HEK293T (cell line): ENCODE data around the gene AFAP1L2.

Experiments
- ARNT ChIP-seq: fragments of 450-650 bp; IDR thresholded peaks from 2 replicates; pipeline ENCODE4 v1.6.1; 2017; ENCODE audit warnings: mild to moderate bottlenecking
- BHLHE40 ChIP-seq: fragments of 450-650 bp; IDR thresholded peaks from 2 replicates; pipeline ENCODE4 v1.6.1; 2016; ENCODE audit warnings: mild to moderate bottlenecking, moderate library complexity, borderline replicate concordance
- ELF4 ChIP-seq: fragments of 450-650 bp; IDR thresholded peaks from 2 replicates; pipeline ENCODE4 v1.6.1; 2017; ENCODE audit warnings: antibody characterized with exemption
- FOXA1 ChIP-seq: fragments of 450-650 bp; IDR thresholded peaks from 2 replicates; pipeline ENCODE4 v1.6.1; 2016; ENCODE audit warnings: mild to moderate bottlenecking
- FOXK2 ChIP-seq: fragments of 450-650 bp; IDR thresholded peaks from 2 replicates; pipeline ENCODE4 v1.6.1; 2016; ENCODE audit warnings: mild to moderate bottlenecking
- FOXM1 ChIP-seq: fragments of 450-650 bp; IDR thresholded peaks from 2 replicates; pipeline ENCODE4 v1.6.1; 2017; ENCODE audit warnings: mild to moderate bottlenecking, borderline replicate concordance
- HDGF ChIP-seq: fragments of 450-650 bp; IDR thresholded peaks from 2 replicates; pipeline ENCODE4 v1.6.1; 2017; ENCODE audit warnings: antibody characterized with exemption, borderline replicate concordance
- L3MBTL2 ChIP-seq: fragments of 450-650 bp; conservative IDR thresholded peaks from 2 replicates; pipeline ENCODE4 v1.6.1; 2016; ENCODE audit warnings: mild to moderate bottlenecking
- NFRKB ChIP-seq: fragments of 450-650 bp; IDR thresholded peaks from 2 replicates; pipeline ENCODE4 v1.6.1; 2016; ENCODE audit warnings: mild to moderate bottlenecking, moderate library complexity
- SP1 ChIP-seq: fragments of 450-650 bp; IDR thresholded peaks from 2 replicates; pipeline ENCODE4 v1.6.1; 2017
- SUZ12 ChIP-seq: fragments of 450-650 bp; IDR thresholded peaks from 2 replicates; pipeline ENCODE4 v1.6.1; 2016; ENCODE audit warnings: mild to moderate bottlenecking
- TARDBP ChIP-seq: fragments of 450-650 bp; IDR thresholded peaks from 2 replicates; pipeline ENCODE4 v1.6.1; 2016
- ZNF384 ChIP-seq: fragments of 450-650 bp; IDR thresholded peaks from 2 replicates; pipeline ENCODE4 v1.6.1; 2016
- TF ChIP-seq, protein P1 (sequence below): fragments of 450-650 bp; IDR thresholded peaks from 2 replicates; pipeline ENCODE4 v1.6.1; 2016

DNA sequence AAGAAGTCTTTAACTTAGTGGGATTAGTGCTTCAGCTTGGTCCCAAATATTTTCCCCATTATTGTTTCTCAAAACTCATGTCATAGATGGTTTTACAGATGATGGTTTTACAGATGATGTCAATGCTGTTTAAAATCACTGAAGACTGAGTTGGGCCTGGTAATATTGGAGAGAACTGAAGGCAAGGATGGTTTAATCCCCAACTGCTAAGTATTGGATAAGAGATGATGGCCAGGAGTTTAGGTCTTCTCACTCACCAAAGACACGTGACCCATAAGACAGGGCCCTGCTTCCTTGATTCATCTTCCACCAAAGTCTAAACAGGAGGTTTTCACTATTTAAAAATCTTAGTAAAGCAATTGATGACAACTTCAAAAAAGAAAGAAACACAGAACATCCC is 108.9 kb downstream of the AFAP1L2 start:
- no peak for TF ChIP-seq SUZ12
- TF ChIP-seq SP1 = no peak
- TF ChIP-seq ELF4 = no peak
- TF ChIP-seq HDGF = no peak
- TF ChIP-seq ZNF384 = no peak
- TF ChIP-seq BHLHE40 = no peak
- TF ChIP-seq FOXA1 = no peak
- TF ChIP-seq, protein P1, sequence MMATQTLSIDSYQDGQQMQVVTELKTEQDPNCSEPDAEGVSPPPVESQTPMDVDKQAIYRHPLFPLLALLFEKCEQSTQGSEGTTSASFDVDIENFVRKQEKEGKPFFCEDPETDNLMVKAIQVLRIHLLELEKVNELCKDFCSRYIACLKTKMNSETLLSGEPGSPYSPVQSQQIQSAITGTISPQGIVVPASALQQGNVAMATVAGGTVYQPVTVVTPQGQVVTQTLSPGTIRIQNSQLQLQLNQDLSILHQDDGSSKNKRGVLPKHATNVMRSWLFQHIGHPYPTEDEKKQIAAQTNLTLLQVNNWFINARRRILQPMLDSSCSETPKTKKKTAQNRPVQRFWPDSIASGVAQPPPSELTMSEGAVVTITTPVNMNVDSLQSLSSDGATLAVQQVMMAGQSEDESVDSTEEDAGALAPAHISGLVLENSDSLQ = no peak
- no peak for TF ChIP-seq NFRKB
- TF ChIP-seq ARNT = no peak
- TF ChIP-seq L3MBTL2 = no peak
- no peak for TF ChIP-seq FOXK2
- no peak for TF ChIP-seq TARDBP
- TF ChIP-seq FOXM1 = no peak
